HepG2 (cell line): ENCODE data around the gene HOXC12.

Experiments
- BRD4 ChIP-seq: sonication (generic); formaldehyde crosslinking; IDR thresholded peaks from 2 replicates; pipeline ENCODE4 v1.4.0; 2020; ENCODE audit warnings: missing genetic modification reagents
- CTCF ChIP-seq: sonication (generic); formaldehyde crosslinking; IDR thresholded peaks from 2 replicates; pipeline ENCODE4 v1.5.0; 2020; ENCODE audit warnings: mild to moderate bottlenecking, missing genetic modification reagents, moderate library complexity
- PRDM10 ChIP-seq: sonication (generic); formaldehyde crosslinking; IDR thresholded peaks from 2 replicates; pipeline ENCODE4 v1.4.0; 2020; ENCODE audit warnings: low read depth, missing genetic modification reagents
- SRF ChIP-seq: IDR thresholded peaks from 2 replicates; pipeline ENCODE4 v1.6.1; 2011; ENCODE audit warnings: mild to moderate bottlenecking, low read depth, low read length, moderate library complexity
- ZNF784 ChIP-seq: sonication (generic); formaldehyde crosslinking; IDR thresholded peaks from 2 replicates; pipeline ENCODE4 v1.5.1; 2020; ENCODE audit warnings: missing genetic modification reagents, mild to moderate bottlenecking, borderline replicate concordance

- TF ChIP-seq SRF (no peak), BRD4 (CRISPR knock-in tag) (no peak), PRDM10 (no peak), ZNF784 (CRISPR knock-in tag) (no peak), CTCF (CRISPR knock-in tag) (no peak)
Observed at GRCh38 chr12:53931844-53932581, 22.7 kb upstream of the HOXC12 start.
